H1 (cell line): ENCODE measurements around the gene APELA.

ENCODE experiments used
- SAP30 ChIP-seq: fragments of 300-600 bp; sonication (generic); IDR thresholded peaks from 2 replicates; pipeline ENCODE4 v1.7.1; 2012; ENCODE audit warnings: low read length, moderate library complexity, mild to moderate bottlenecking, inconsistent platforms; ENCODE audit not compliant: insufficient read depth, insufficient replicate concordance
- SRF ChIP-seq: IDR thresholded peaks from 2 replicates; pipeline ENCODE4 v1.6.1; 2011; ENCODE audit warnings: mild to moderate bottlenecking, low read depth, low read length, moderate library complexity
- TF ChIP-seq, protein P1 (sequence below), 3 experiments: IDR thresholded peaks; 1 replicate in 2 of 3; 2 replicates in 1 of 3; pipeline versions ENCODE4 v1.5.1 to v1.6.1; 2011; ENCODE audit warnings: low read length in 3 of 3, mild to moderate bottlenecking in 3 of 3, inconsistent platforms in 2 of 3, low read depth in 1 of 3, moderate library complexity in 1 of 3; ENCODE audit not compliant: insufficient read depth in 1 of 3; ENCODE audit errors: control extremely low read depth in 1 of 3

DNA sequence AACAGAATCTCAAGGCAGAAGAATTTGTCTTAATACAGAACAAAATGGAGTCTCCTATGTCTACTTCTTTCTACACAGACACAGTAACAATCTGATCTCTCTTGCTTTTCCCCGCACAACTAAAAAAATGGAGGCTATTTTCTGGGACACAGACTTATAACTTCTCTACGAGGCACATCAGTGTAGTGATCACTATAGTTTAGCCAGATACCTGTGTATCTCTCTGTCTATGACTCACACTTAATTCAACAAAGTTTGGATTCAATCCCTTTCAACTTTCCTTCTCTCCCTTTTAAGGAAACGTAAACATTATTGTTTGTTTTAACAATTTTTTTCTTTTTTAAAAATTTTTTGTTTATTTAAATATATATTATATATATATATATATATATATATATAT lies 29.4 kb downstream of the APELA start:
- TF ChIP-seq SRF: no peak
- no peak for TF ChIP-seq SAP30
- TF ChIP-seq, protein P1, sequence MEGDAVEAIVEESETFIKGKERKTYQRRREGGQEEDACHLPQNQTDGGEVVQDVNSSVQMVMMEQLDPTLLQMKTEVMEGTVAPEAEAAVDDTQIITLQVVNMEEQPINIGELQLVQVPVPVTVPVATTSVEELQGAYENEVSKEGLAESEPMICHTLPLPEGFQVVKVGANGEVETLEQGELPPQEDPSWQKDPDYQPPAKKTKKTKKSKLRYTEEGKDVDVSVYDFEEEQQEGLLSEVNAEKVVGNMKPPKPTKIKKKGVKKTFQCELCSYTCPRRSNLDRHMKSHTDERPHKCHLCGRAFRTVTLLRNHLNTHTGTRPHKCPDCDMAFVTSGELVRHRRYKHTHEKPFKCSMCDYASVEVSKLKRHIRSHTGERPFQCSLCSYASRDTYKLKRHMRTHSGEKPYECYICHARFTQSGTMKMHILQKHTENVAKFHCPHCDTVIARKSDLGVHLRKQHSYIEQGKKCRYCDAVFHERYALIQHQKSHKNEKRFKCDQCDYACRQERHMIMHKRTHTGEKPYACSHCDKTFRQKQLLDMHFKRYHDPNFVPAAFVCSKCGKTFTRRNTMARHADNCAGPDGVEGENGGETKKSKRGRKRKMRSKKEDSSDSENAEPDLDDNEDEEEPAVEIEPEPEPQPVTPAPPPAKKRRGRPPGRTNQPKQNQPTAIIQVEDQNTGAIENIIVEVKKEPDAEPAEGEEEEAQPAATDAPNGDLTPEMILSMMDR (IDR thresholded peaks at IDR 0.05; ENCODE audit: control extremely low read depth in 1 of 3, insufficient read depth in 1 of 3, low read depth in 1 of 3, low read length in 3 of 3): no peak
